SH-SY5Y (cell line): Measurements from ENCODE around the gene XDH.

Experiments
- GATA2 ChIP-seq: IDR thresholded peaks from 2 replicates; pipeline ENCODE4 v1.6.1; 2011; ENCODE audit warnings: mild to moderate bottlenecking, low read depth, low read length
- GATA3 ChIP-seq: IDR thresholded peaks from 2 replicates; pipeline ENCODE4 v1.6.1; 2011; ENCODE audit warnings: low read depth, mild to moderate bottlenecking, low read length, moderate library complexity

- TF ChIP-seq GATA2 (no peak), GATA3 (no peak)
These were observed 27.8 kb upstream of the XDH start for GRCh38 chr2:31442376-31442775.
